ENCODE measurements around the gene ATXN7L3.

The ATXN7L3 gene

GRCh38 chr17:44176671-44177501 is 22.8 kb downstream of the ATXN7L3 start:
- Histone ChIP-seq H3K4me1 (ENCODE audit: control insufficient read depth, low read depth, low read length) (no peaks in the 10 kb centered on the region), H3K36me3 (ENCODE audit: control insufficient read depth, low read depth, low read length) (peaks cover 9% of the 10 kb centered on the region), H3K9ac (ENCODE audit: low read length) (no peak overlapping the region), H3K9me3 (ENCODE audit: control insufficient read depth, low read depth, low read length) (no peaks in the 10 kb centered on the region), H3K27me3 (ENCODE audit: control insufficient read depth, insufficient read depth, low read length) (no peaks in the 10 kb centered on the region), H3K27ac (ENCODE audit: low read length) (no peak overlapping the region), H3K4me3 (ENCODE audit: low read length) (no peak overlapping the region)

GRCh38 chr17:44176257-44176656 is 23.4 kb downstream of the ATXN7L3 start:
- Histone ChIP-seq H3K9ac (ENCODE audit: low read length) (no peak overlapping the region), H3K4me3 (ENCODE audit: low read length) (no peak overlapping the region), H3K4me1 (ENCODE audit: control insufficient read depth, low read depth, low read length) (no peaks in the 10 kb centered on the region), H3K27ac (ENCODE audit: low read length) (no peak overlapping the region), H3K27me3 (ENCODE audit: control insufficient read depth, insufficient read depth, low read length) (no peaks in the 10 kb centered on the region), H3K36me3 (ENCODE audit: control insufficient read depth, low read depth, low read length) (peaks cover 5% of the 10 kb centered on the region), H3K9me3 (ENCODE audit: control insufficient read depth, low read depth, low read length) (no peaks in the 10 kb centered on the region)

DNA sequence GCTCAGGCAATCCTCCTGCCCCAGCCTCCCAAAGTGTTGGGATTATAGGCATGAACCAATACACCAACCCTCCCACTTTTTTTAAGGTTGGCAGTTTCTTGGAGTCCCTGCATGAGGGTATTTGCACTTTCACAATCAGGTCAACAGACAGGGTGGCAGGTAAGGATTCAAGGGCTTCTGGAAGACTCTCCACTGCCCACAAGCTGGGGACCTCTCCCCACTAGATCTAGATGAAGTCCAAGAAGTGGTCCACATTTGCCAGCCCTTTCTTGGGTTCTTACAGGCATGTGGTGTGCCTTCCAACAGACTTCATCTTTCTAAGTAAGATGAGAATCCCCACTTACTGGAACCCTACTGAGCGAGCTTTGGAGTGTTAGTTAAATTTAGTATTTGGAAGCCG is 25.3 kb downstream of the ATXN7L3 start:
- peaks cover 5% of the 10 kb centered on the region for H3K36me3 ChIP-seq (ENCODE audit: control insufficient read depth, low read depth, low read length)
- no peak overlapping the region for H3K9ac ChIP-seq (ENCODE audit: low read length)
- no peaks in the 10 kb centered on the region for H3K27me3 ChIP-seq (ENCODE audit: control insufficient read depth, insufficient read depth, low read length)
- H3K4me3 ChIP-seq (ENCODE audit: low read length) = no peak overlapping the region
- no peaks in the 10 kb centered on the region for H3K9me3 ChIP-seq (ENCODE audit: control insufficient read depth, low read depth, low read length)
- H3K4me1 ChIP-seq (ENCODE audit: control insufficient read depth, low read depth, low read length) = peaks cover 8% of the 10 kb centered on the region
- H3K27ac ChIP-seq (ENCODE audit: low read length) = no peak overlapping the region

GRCh38 chr17:44171931-44172455 is 27.7 kb downstream of the ATXN7L3 start:
- Histone ChIP-seq H3K36me3 (ENCODE audit: control insufficient read depth, low read depth, low read length) (no peaks in the 10 kb centered on the region), H3K27me3 (ENCODE audit: control insufficient read depth, insufficient read depth, low read length) (no peaks in the 10 kb centered on the region), H3K9ac (ENCODE audit: low read length) (no peak overlapping the region), H3K9me3 (ENCODE audit: control insufficient read depth, low read depth, low read length) (no peaks in the 10 kb centered on the region), H3K27ac (ENCODE audit: low read length) (no peak overlapping the region), H3K4me3 (ENCODE audit: low read length) (no peak overlapping the region), H3K4me1 (ENCODE audit: control insufficient read depth, low read depth, low read length) (peaks cover 8% of the 10 kb centered on the region)

DNA sequence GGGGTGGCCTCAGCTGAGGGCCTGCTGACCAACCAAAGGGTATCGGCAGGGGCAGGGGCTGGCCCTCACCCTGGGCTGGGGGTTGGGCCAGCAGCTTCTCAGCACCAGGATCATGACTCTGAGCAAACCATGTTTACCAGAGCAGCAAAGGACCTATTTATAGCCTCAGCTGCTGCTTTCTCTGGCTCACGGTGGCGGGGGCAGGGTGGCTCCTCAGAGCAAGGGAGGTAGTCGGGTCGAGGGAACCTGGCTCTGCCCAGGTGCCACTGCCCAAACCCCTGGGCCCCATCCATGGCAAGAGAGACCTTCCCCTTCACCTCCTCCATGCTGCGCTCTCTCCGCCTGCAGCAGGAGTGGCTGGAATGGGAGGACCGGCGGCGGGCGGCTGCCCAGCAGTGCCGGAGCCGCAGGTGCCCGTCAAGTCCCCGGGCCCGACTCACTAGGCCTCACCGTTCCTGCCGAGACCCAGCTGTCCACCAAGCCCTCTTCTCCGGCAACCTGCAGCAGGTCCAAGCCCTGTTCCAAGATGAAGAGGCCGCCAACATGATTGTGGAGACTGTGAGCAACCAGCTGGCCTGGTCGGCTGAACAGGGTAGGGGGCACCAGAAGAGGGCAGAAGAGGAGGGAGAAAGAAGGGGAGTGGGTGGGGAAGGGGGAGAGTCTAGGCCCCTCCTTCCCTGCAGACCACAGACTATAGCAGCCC is 29.0 kb downstream of the ATXN7L3 start, which contains the start of gene ASB16:
TSS of gene ASB16 (plus strand) at position 206 of the 703 bp plus-strand sequence. CDS start at position 292, 86 bp downstream.
- peaks cover 8% of the 10 kb centered on the region for H3K4me1 ChIP-seq (ENCODE audit: control insufficient read depth, low read depth, low read length)
- no peaks in the 10 kb centered on the region for H3K36me3 ChIP-seq (ENCODE audit: control insufficient read depth, low read depth, low read length)
- H3K9me3 ChIP-seq (ENCODE audit: control insufficient read depth, low read depth, low read length) = no peaks in the 10 kb centered on the region
- H3K27me3 ChIP-seq (ENCODE audit: control insufficient read depth, insufficient read depth, low read length) = no peaks in the 10 kb centered on the region
- peak within 1 kb of the TSS; percentile 4 for H3K9ac ChIP-seq (ENCODE audit: low read length)
- no peak within 1 kb of the TSS for H3K4me3 ChIP-seq (ENCODE audit: low read length)
- no peak within 1 kb of the TSS for H3K27ac ChIP-seq (ENCODE audit: low read length)

- H3K36me3 ChIP-seq (ENCODE audit: control insufficient read depth, low read depth, low read length) = no peaks in the 10 kb centered on the region
- peaks cover 8% of the 10 kb centered on the region for H3K4me1 ChIP-seq (ENCODE audit: control insufficient read depth, low read depth, low read length)
- H3K9ac ChIP-seq (ENCODE audit: low read length) = no peak overlapping the region
- H3K9me3 ChIP-seq (ENCODE audit: control insufficient read depth, low read depth, low read length) = no peaks in the 10 kb centered on the region
- no peak overlapping the region for H3K27ac ChIP-seq (ENCODE audit: low read length)
- no peak overlapping the region for H3K4me3 ChIP-seq (ENCODE audit: low read length)
- no peaks in the 10 kb centered on the region for H3K27me3 ChIP-seq (ENCODE audit: control insufficient read depth, insufficient read depth, low read length)
These were observed 29.6 kb downstream of the ATXN7L3 start for GRCh38 chr17:44170135-44170498.

DNA sequence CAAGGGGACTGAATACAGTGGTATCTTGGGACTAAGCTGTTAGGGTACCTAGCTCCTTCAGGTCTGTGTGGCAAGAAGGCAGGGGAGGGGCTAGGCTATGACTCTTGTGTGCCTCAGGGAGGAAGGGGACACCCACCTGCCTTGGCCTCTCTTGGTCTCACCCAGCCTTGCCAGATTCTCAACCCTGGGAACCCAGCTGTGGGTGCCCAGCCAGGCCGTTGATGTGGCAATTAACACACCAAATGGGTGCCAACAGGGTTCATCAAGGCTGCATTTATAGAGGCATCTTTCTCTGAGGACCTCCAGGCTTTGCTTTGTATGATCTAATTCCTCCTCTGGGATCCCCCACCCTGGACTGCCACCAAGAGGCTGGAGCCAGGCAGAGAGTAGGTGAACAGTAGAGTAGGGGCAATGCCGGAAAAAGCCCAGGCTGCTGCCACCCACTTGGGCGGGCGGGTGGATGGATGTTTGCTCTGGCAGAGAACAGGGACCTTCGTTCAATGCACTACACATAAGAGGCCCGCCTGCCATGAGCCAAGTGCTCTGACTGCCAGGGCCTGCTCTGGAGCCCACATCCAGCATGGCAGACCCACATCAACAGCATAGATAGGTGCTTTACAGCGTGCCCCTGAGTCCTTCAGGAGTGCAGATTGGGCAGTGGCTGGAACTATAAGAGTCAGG is 32.4 kb downstream of the ATXN7L3 start:
- H3K36me3 ChIP-seq (ENCODE audit: control insufficient read depth, low read depth, low read length) = peaks cover 3% of the 10 kb centered on the region
- H3K9me3 ChIP-seq (ENCODE audit: control insufficient read depth, low read depth, low read length) = no peaks in the 10 kb centered on the region
- H3K9ac ChIP-seq (ENCODE audit: low read length) = no peak overlapping the region
- peaks cover 8% of the 10 kb centered on the region for H3K4me1 ChIP-seq (ENCODE audit: control insufficient read depth, low read depth, low read length)
- no peaks in the 10 kb centered on the region for H3K27me3 ChIP-seq (ENCODE audit: control insufficient read depth, insufficient read depth, low read length)
- H3K27ac ChIP-seq (ENCODE audit: low read length) = no peak overlapping the region
- no peak overlapping the region for H3K4me3 ChIP-seq (ENCODE audit: low read length)

DNA sequence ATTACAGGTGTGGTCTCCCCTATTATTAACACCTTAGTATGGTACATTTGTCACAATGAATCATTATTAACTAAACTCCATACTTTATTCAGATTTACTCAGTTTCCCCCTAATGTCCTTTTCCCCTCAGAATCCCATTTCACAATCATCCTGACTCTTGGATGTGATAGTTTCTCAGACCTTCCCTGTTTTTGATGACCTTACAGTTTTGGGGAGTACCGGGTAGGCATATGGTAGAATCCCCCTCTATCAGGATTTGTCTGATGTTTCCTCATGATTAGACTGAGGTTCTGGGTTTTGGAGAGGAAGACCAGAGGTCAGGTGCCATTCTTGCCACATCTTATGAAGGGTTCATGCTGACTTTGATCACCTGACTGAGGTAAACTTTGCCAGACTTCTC is 35.2 kb downstream of the ATXN7L3 start:
- H3K27me3 ChIP-seq (ENCODE audit: control insufficient read depth, insufficient read depth, low read length) = no peaks in the 10 kb centered on the region
- no peak overlapping the region for H3K9ac ChIP-seq (ENCODE audit: low read length)

GRCh38 chr17:44159519-44160210 is 40.0 kb downstream of the ATXN7L3 start:
- Histone ChIP-seq H3K36me3 (ENCODE audit: control insufficient read depth, low read depth, low read length) (peaks cover 41% of the 10 kb centered on the region), H3K27ac (ENCODE audit: low read length) (no peak overlapping the region), H3K27me3 (ENCODE audit: control insufficient read depth, insufficient read depth, low read length) (no peaks in the 10 kb centered on the region), H3K9ac (ENCODE audit: low read length) (no peak overlapping the region), H3K4me1 (ENCODE audit: control insufficient read depth, low read depth, low read length) (no peaks in the 10 kb centered on the region), H3K4me3 (ENCODE audit: low read length) (no peak overlapping the region), H3K9me3 (ENCODE audit: control insufficient read depth, low read depth, low read length) (no peaks in the 10 kb centered on the region)

More for the DNA sequence above, 35.2 kb downstream of the ATXN7L3 start:
- no peak overlapping the region for H3K4me3 ChIP-seq (ENCODE audit: low read length)
- H3K4me1 ChIP-seq (ENCODE audit: control insufficient read depth, low read depth, low read length) = no peaks in the 10 kb centered on the region
- peaks cover 23% of the 10 kb centered on the region for H3K36me3 ChIP-seq (ENCODE audit: control insufficient read depth, low read depth, low read length)
- no peak overlapping the region for H3K27ac ChIP-seq (ENCODE audit: low read length)
- no peaks in the 10 kb centered on the region for H3K9me3 ChIP-seq (ENCODE audit: control insufficient read depth, low read depth, low read length)

GRCh38 chr17:44155488-44155887 is 44.2 kb downstream of the ATXN7L3 start:
- Histone ChIP-seq H3K4me1 (ENCODE audit: control insufficient read depth, low read depth, low read length) (no peaks in the 10 kb centered on the region), H3K27ac (ENCODE audit: low read length) (no peak overlapping the region), H3K27me3 (ENCODE audit: control insufficient read depth, insufficient read depth, low read length) (no peaks in the 10 kb centered on the region), H3K9ac (ENCODE audit: low read length) (no peak overlapping the region), H3K4me3 (ENCODE audit: low read length) (no peak overlapping the region), H3K9me3 (ENCODE audit: control insufficient read depth, low read depth, low read length) (no peaks in the 10 kb centered on the region), H3K36me3 (ENCODE audit: control insufficient read depth, low read depth, low read length) (peaks cover 40% of the 10 kb centered on the region)

GRCh38 chr17:44152875-44153274 is 46.8 kb downstream of the ATXN7L3 start:
- H3K27ac ChIP-seq (ENCODE audit: low read length) = no peak overlapping the region
- H3K36me3 ChIP-seq (ENCODE audit: control insufficient read depth, low read depth, low read length) = peaks cover 45% of the 10 kb centered on the region
- no peak overlapping the region for H3K9ac ChIP-seq (ENCODE audit: low read length)
- H3K4me1 ChIP-seq (ENCODE audit: control insufficient read depth, low read depth, low read length) = no peaks in the 10 kb centered on the region
- no peaks in the 10 kb centered on the region for H3K27me3 ChIP-seq (ENCODE audit: control insufficient read depth, insufficient read depth, low read length)
- no peak overlapping the region for H3K4me3 ChIP-seq (ENCODE audit: low read length)
- no peaks in the 10 kb centered on the region for H3K9me3 ChIP-seq (ENCODE audit: control insufficient read depth, low read depth, low read length)

All from iPS-18a (cell line).